Endothelial cell of umbilical vein (primary cell): Measurements from ENCODE around the gene ZMIZ1. TPM values are rescaled to one million over a fixed set of nuclear protein-coding genes. Genes with fewer than 3 reads are reported as not detected.

Source experiments
- BruUV-seq: library from RNA; stranded (reverse); fragments of 400-500 nt; replicated peaks from 2 replicates; lab custom pipeline; 2021; lab: Mats Ljungman, UMichigan
- CTCF ChIA-PET: fragments of 300-600, 350-600 bp; sonication (Branson Sonifier 250); formaldehyde crosslinking; loops from one replicate; lab custom pipeline; 2021; ENCODE audit warnings: antibody characterized with exemption, inconsistent platforms; lab: Charles Lee
- POLR2A ChIA-PET: fragments of 300-600, 350-600 bp; sonication (Branson Sonifier 250); formaldehyde crosslinking; loops from one replicate; lab custom pipeline; 2021; ENCODE audit warnings: antibody characterized with exemption, inconsistent platforms; lab: Charles Lee
- DNase-seq: peaks from one replicate; pipeline ENCODE4 v3.0.0-alpha.2; 2011; ENCODE audit warnings: low read depth, low spot score
- FAIRE-seq: peaks from 2 replicates; lab custom pipeline; 2011; peaks lifted over from hg19 to GRCh38; lab: Jason Lieb, UNC
- H2AFZ ChIP-seq: 2 replicates; pipeline ENCODE4 v1.6.0; 2012; ENCODE audit warnings: low read depth, low read length, control low read depth, inconsistent platforms
- H3K27ac ChIP-seq: 2 replicates; pipeline ENCODE4 v1.5.1; 2011; ENCODE audit warnings: low read depth, mild to moderate bottlenecking, control low read depth, low read length, moderate library complexity; ENCODE audit not compliant: insufficient read depth
- H3K27me3 ChIP-seq, 2 experiments: 2 replicates each; pipeline versions ENCODE4 v1.6.0 to v1.6.1; 2011; ENCODE audit warnings: low read length in 2 of 2, mixed read lengths in 1 of 2; ENCODE audit not compliant: control insufficient read depth in 2 of 2, insufficient read depth in 2 of 2
- H3K36me3 ChIP-seq, 2 experiments: 2 replicates in 1 of 2; 3 replicates in 1 of 2; pipeline ENCODE4 v1.5.1; 2011; ENCODE audit warnings: low read length in 2 of 2, mild to moderate bottlenecking in 1 of 2, moderate library complexity in 1 of 2; ENCODE audit not compliant: control insufficient read depth in 2 of 2, insufficient read depth in 2 of 2; ENCODE audit errors: extremely low read depth in 1 of 2
- H3K4me1 ChIP-seq: 3 replicates; pipeline ENCODE4 v1.5.1; 2011; ENCODE audit warnings: mild to moderate bottlenecking, low read length; ENCODE audit not compliant: control insufficient read depth, insufficient read depth; ENCODE audit errors: extremely low read depth
- H3K4me2 ChIP-seq: 2 replicates; pipeline ENCODE4 v1.6.1; 2011; ENCODE audit warnings: low read length, control low read depth, mixed read lengths; ENCODE audit not compliant: insufficient read depth
- H3K4me3 ChIP-seq, 3 experiments: fragments of 200-600 bp in 1 of 3; sonication (generic), shearing (Covaris generic) in 1 of 3; replicated peaks in 1 of 3; 2 replicates each; pipeline ENCODE4 v1.5.1; 2011 to 2016; ENCODE audit warnings: control low read depth in 3 of 3, low read length in 3 of 3, mild to moderate bottlenecking in 2 of 3, inconsistent platforms in 1 of 3, low read depth in 1 of 3, moderate library complexity in 1 of 3; ENCODE audit not compliant: insufficient read depth in 1 of 3
- H3K79me2 ChIP-seq: 2 replicates; pipeline ENCODE4 v1.6.0; 2012; ENCODE audit warnings: low read length, inconsistent platforms; ENCODE audit not compliant: control insufficient read depth, insufficient read depth
- H3K9ac ChIP-seq: replicated peaks from 2 replicates; pipeline ENCODE3; 2011; ENCODE audit warnings: low read length, control low read depth; ENCODE audit not compliant: insufficient read depth; ENCODE audit errors: extremely low read depth
- H3K9me1 ChIP-seq: replicated peaks from 3 replicates; pipeline ENCODE4 v1.6.0; 2011; ENCODE audit warnings: mild to moderate bottlenecking, low read length; ENCODE audit not compliant: control insufficient read depth, insufficient read depth; ENCODE audit errors: extremely low read depth
- H3K9me3 ChIP-seq: replicated peaks from 2 replicates; pipeline ENCODE4 v1.5.1; 2012; ENCODE audit warnings: low read length, inconsistent platforms; ENCODE audit not compliant: control insufficient read depth, insufficient read depth
- H4K20me1 ChIP-seq: replicated peaks from 2 replicates; pipeline ENCODE3; 2011; ENCODE audit warnings: mild to moderate bottlenecking, low read length; ENCODE audit not compliant: control insufficient read depth, insufficient read depth; ENCODE audit errors: extremely low read depth
- EZH2 ChIP-seq: IDR thresholded peaks from 2 replicates; pipeline ENCODE4 v1.6.1; 2012; ENCODE audit warnings: borderline replicate concordance, low read depth, mild to moderate bottlenecking, moderate library complexity, low read length, inconsistent platforms; ENCODE audit not compliant: severe bottlenecking
- FOS ChIP-seq: IDR thresholded peaks from 2 replicates; pipeline ENCODE4 v1.6.1; 2011; ENCODE audit warnings: mild to moderate bottlenecking, low read length, moderate library complexity, borderline replicate concordance; ENCODE audit not compliant: insufficient read depth
- GATA2 ChIP-seq: IDR thresholded peaks from 2 replicates; pipeline ENCODE4 v1.7.0; 2011; ENCODE audit warnings: low read depth, mild to moderate bottlenecking, moderate library complexity, mixed read lengths, low read length; ENCODE audit not compliant: insufficient read length, insufficient read depth
- JUN ChIP-seq: IDR thresholded peaks from 2 replicates; pipeline ENCODE4 v1.6.1; 2011; ENCODE audit warnings: borderline replicate concordance, low read depth; ENCODE audit not compliant: insufficient read length, insufficient read depth
- MYC ChIP-seq: IDR thresholded peaks from one replicate; pipeline ENCODE4 v1.6.1; 2011; ENCODE audit warnings: mild to moderate bottlenecking, low read depth, low read length
- POLR2A ChIP-seq: IDR thresholded peaks from 2 replicates; pipeline ENCODE4 v1.6.1; 2012; ENCODE audit warnings: low read depth, mild to moderate bottlenecking, control low read depth, low read length
- POLR2AphosphoS5 ChIP-seq: IDR thresholded peaks from 2 replicates; pipeline ENCODE4 v1.6.1; 2012; ENCODE audit warnings: low read depth, mild to moderate bottlenecking, control low read depth, low read length, moderate library complexity; ENCODE audit not compliant: insufficient read depth
- dilution Hi-C: fragments of 300-500 bp; cut with MboI; formaldehyde crosslinking; loops from one replicate; pipeline ENCODE4 v1.15.0; 2019; ENCODE audit warnings: low sequenced_read_pairs; ENCODE audit not compliant: extremely low pct_ligation_motif_present
- intact Hi-C: fragments of 100-400 bp; cut with micrococcal nuclease; formaldehyde crosslinking; loops from one replicate; pipeline ENCODE4 v1.10.0; 2022
- polyA plus RNA-seq, 4 experiments: library from polyadenylated mRNA; depleted of rRNA in 3 of 4; stranded (reverse) in 3 of 4; unstranded in 1 of 4; fragments of >200 nt; gene quantifications; 2 replicates each; pipeline versions ENCODE4 v1.2.1 to v1.2.3, GENCODE V29; 2011 to 2012; ENCODE audit warnings: missing spikeins in 1 of 4
- total RNA-seq: library from RNA; stranded (reverse); gene quantifications from 2 replicates; pipeline ENCODE4 v1.2.3, GENCODE V29; 2021
- TF ChIP-seq, protein P1 (sequence below), 2 donors: IDR thresholded peaks; 1 replicate in 1 of 2; 2 replicates in 1 of 2; pipeline ENCODE4 v1.5.1; 2011; ENCODE audit warnings: low read length in 2 of 2, mild to moderate bottlenecking in 2 of 2, moderate library complexity in 2 of 2, control low read depth in 1 of 2, inconsistent platforms in 1 of 2, low read depth in 1 of 2; ENCODE audit not compliant: insufficient read depth in 1 of 2; ENCODE audit errors: extremely low read depth in 1 of 2
- TF ChIP-seq, protein P2 (sequence below): IDR thresholded peaks from 2 replicates; pipeline ENCODE4 v1.6.1; 2011; ENCODE audit not compliant: insufficient read depth, insufficient read length

Gene ZMIZ1
- total and polyA plus RNA-seq, 2 donors (not counting 3 experiments of a cell fraction or from before 2014, with no cell fraction given), result 12.5 to 46.7 TPM

DNA sequence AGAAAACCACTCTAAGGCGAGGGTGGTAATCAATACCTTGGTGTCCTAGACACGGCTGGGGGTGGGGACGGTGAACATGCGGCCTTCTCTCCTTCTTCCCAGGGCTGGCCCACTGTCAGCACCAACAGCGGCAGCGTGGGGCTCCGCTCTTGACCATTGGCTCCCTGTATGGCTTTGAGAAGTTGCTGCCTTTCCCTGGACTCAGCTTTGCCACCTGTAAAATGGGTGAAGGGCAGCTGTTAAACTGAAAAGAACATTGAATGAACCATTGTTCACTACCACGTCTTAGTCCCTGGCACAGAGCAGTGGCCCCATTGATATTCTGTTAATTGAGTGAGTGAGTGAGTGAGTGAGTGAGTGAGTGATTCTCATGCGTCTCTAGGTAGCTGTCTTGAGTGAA is 95.3 kb downstream of the ZMIZ1 start:
- BruUV-seq, result no TSS peak
- Histone ChIP-seq H2AFZ (no peak overlapping the region), H3K9me3 (no peaks in the 10 kb centered on the region), H3K79me2 (peaks cover 12% of the 10 kb centered on the region), H4K20me1 (no peaks in the 10 kb centered on the region), H3K4me3 (no peak overlapping the region), H3K9me1 (no peaks in the 10 kb centered on the region), H3K9ac (no peak overlapping the region), H3K27me3 (no peaks in the 10 kb centered on the region), H3K4me2 (no peak overlapping the region), H3K27ac (no peak overlapping the region), H3K36me3 (peaks cover 0 to 38% of the 10 kb centered on the region in 2 experiments), H3K4me1 (peaks cover 17% of the 10 kb centered on the region)
- ChIA-PET POLR2A (no interaction called here), CTCF (interaction anchor here (0.6 to 1.9 kb wide), 4 partner anchors 13 to 56 kb away, joined by 3 to 7 read pairs (median 4); no protein-coding TSS in a partner anchor)
- DNase-seq, result no peak
- FAIRE-seq, result no peak
- intact Hi-C loops, result no loop called here
- dilution Hi-C loops, result no loop called here
- TF ChIP-seq POLR2A (no peak), POLR2AphosphoS5 (no peak), GATA2 (no peak), JUN (no peak), MYC (no peak), FOS (no peak), EZH2 (no peak)
- TF ChIP-seq, protein P1, sequence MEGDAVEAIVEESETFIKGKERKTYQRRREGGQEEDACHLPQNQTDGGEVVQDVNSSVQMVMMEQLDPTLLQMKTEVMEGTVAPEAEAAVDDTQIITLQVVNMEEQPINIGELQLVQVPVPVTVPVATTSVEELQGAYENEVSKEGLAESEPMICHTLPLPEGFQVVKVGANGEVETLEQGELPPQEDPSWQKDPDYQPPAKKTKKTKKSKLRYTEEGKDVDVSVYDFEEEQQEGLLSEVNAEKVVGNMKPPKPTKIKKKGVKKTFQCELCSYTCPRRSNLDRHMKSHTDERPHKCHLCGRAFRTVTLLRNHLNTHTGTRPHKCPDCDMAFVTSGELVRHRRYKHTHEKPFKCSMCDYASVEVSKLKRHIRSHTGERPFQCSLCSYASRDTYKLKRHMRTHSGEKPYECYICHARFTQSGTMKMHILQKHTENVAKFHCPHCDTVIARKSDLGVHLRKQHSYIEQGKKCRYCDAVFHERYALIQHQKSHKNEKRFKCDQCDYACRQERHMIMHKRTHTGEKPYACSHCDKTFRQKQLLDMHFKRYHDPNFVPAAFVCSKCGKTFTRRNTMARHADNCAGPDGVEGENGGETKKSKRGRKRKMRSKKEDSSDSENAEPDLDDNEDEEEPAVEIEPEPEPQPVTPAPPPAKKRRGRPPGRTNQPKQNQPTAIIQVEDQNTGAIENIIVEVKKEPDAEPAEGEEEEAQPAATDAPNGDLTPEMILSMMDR (IDR thresholded peaks at IDR 0.05; ENCODE audit: extremely low read depth in 1 of 2, insufficient read depth in 1 of 2, low read depth in 1 of 2, low read length in 2 of 2), result no peak
- TF ChIP-seq, protein P2, sequence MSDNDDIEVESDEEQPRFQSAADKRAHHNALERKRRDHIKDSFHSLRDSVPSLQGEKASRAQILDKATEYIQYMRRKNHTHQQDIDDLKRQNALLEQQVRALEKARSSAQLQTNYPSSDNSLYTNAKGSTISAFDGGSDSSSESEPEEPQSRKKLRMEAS, result no peak
